ENCODE measurements around the gene MAML3. TPM values are rescaled to one million over a fixed set of nuclear protein-coding genes. Genes with fewer than 3 reads are reported as not detected.

Gene MAML3
- total RNA-seq, 1 donor from 2014 or later: 9.5 TPM

- DNase-seq (ENCODE audit: low read depth, low spot score): no peak
Measured at GRCh38 chr4:139933104-139933503, 220.9 kb downstream of the MAML3 start.

- DNase-seq (ENCODE audit: low read depth, low spot score): no peak
Measured at GRCh38 chr4:139924782-139925181, 229.2 kb downstream of the MAML3 start.

GRCh38 chr4:139922406-139923024, 231.5 kb downstream of the MAML3 start:
- DNase-seq (ENCODE audit: low read depth, low spot score): peak; percentile 35

- no peak for DNase-seq (ENCODE audit: low read depth, low spot score)
Measured at GRCh38 chr4:139921429-139922184, 232.4 kb downstream of the MAML3 start.

- DNase-seq (ENCODE audit: low read depth, low spot score): no peak
Measured at GRCh38 chr4:139920486-139921002, 233.4 kb downstream of the MAML3 start.

- peak; percentile 84 for DNase-seq (ENCODE audit: low read depth, low spot score)
Measured at GRCh38 chr4:139919521-139919920, 234.5 kb downstream of the MAML3 start.

GRCh38 chr4:139919004-139919403, 235.0 kb downstream of the MAML3 start:
- no peak for DNase-seq (ENCODE audit: low read depth, low spot score)

GRCh38 chr4:139918591-139918990, 235.4 kb downstream of the MAML3 start:
- no peak for DNase-seq (ENCODE audit: low read depth, low spot score)

GRCh38 chr4:139917896-139918295, 236.1 kb downstream of the MAML3 start:
- DNase-seq (ENCODE audit: low read depth, low spot score): no peak

GRCh38 chr4:139916041-139916440, 237.9 kb downstream of the MAML3 start:
- no peak for DNase-seq (ENCODE audit: low read depth, low spot score)

DNA sequence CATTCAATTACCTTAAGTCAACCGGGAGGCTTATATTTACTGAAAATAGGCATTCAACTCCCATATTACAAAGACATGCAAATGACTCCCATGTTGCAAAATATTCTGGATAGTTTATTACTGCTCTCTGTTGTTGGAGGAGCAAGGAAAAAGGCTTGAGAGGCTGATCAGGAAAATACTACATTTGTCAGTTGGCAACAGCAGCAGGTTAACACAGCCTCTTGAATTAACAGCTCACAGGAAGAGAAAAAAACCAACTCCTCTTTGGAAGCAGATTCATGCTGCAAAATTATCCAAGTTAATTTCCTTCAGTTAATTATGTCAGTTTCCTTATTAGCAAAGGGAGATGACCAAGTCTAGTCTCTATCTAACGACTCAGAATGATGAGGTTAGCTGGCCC, 238.9 kb downstream of the MAML3 start:
- DNase-seq (ENCODE audit: low read depth, low spot score): no peak

DNA sequence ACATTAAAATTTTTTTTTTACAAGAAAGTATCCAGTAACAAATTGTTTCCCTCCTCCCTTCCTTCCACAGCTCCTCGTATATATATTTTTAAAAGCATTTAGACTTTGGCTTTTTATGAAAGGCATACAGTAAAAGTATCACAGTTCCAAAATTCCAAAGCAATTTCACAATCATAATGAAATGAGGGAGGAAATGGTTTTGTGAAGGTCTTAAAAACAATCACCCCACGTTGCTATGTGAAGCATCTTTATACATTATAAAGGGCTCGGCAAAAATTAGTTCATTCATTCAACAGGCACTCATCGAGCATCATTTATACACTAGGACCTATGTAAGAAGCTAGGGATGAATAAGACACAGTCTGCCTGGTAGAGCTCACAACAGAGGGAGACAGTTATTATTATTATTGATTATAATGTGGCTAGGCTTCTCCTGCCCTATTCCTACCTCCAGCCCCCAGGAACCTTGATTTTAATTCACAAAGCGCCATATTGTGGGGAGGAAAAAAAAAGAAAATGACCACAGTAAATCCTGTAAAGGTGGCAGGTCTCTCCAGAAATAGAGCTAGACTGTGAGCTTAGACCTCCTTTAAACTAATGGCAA, 239.9 kb downstream of the MAML3 start:
- no peak for DNase-seq (ENCODE audit: low read depth, low spot score)

DNA sequence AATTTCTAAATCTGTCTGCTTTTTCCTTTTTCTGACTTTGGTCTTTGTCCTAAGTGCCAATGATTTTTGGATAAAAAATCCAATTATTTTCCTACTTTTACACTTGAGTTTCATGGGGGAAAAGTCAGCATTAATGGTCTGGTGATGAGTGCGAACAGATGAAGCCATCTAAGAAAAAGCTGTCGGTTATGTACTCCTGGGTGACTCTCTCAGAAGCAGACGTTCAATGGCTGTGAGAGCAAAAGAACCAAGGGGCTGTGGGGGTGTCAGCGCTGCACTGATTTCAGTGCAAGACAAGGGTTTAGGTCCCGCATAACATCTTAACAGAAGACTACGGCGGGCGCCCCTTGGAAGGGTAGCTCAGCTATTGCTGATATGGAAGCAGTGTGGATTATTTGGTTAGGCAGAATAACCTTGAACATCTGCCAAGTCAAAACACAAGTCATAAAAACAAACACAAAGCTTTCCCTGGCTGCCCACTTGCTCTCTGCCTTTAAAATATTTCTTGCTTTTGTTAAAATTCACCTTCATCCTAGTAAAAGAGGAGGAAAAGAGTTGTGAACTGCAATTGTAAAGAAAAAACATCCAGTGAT, 240.5 kb downstream of the MAML3 start:
- no peak for DNase-seq (ENCODE audit: low read depth, low spot score)

DNA sequence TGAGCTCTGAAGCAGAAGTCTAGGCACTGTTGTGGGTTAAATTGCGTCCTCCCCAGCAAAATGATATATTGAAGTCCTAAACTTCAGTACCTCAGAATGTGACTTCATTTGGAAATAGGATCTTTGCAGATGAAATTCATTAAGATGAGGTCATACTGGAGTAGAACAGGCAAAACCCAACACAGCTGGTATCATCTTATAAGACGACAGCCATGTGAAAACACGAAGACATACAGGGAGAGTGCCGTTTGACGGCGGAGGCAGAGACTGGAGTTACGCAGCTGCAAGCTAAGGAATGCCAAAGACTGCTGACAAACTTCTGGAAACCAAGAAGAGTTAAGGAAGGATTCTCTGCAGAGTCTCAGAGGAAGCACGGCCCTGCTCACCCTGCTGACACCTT, 241.5 kb downstream of the MAML3 start:
- DNase-seq (ENCODE audit: low read depth, low spot score): no peak

DNA sequence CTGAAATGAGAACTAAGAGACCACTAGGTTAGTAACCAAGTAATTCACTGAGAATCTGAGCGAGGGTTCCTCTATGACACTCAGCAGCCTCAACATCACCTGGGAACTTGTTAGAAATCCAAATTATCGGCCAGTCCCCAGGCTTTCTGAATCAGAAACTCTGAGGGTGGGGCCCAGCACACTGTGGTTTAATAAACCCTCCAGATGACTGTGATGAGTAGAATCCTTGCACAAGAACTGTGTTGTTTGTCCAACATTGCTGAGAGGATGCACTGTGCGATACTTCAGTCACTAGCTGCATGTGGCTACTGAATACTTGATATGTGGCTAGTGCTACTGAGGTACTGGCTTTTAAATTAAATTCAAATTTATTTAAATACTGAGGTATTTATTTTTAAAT, 243.9 kb downstream of the MAML3 start:
- no peak for DNase-seq (ENCODE audit: low read depth, low spot score)

DNA sequence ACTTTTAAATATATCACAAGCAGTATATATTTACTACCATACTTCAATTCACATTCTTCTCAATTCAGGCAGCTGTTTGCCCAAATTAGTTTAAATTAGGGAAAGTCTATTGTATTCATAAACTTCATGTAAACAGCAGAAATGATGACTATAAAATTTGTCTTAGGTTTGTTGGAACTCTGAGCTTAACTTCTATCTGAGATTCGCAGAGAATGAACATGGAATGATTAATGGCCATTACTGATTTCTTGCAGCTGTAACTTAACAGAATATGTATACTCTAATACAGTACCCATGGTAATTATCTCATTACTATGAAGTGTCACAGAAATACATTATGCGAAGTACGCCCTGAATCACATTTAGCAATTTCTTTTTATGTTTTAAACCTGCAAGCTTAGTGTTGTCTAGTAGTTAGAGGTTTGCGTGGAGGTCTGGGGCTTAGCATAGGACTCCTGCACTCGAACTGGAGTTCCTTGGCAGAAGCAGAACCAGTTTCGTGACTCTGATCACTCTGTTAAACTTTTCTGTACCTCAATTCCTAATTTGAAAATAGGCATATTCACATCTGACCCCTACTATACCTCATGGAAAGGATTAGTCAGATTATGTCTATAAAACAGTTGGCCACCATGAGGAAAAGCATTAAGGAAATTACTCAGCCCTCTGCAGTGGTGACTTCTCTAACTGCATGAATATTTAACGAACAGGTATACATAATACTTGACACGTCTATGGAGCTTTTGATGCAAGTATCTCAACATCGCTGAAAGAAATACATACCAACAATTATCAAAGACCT, 245.1 kb downstream of the MAML3 start:
- DNase-seq (ENCODE audit: low read depth, low spot score): no peak

DNA sequence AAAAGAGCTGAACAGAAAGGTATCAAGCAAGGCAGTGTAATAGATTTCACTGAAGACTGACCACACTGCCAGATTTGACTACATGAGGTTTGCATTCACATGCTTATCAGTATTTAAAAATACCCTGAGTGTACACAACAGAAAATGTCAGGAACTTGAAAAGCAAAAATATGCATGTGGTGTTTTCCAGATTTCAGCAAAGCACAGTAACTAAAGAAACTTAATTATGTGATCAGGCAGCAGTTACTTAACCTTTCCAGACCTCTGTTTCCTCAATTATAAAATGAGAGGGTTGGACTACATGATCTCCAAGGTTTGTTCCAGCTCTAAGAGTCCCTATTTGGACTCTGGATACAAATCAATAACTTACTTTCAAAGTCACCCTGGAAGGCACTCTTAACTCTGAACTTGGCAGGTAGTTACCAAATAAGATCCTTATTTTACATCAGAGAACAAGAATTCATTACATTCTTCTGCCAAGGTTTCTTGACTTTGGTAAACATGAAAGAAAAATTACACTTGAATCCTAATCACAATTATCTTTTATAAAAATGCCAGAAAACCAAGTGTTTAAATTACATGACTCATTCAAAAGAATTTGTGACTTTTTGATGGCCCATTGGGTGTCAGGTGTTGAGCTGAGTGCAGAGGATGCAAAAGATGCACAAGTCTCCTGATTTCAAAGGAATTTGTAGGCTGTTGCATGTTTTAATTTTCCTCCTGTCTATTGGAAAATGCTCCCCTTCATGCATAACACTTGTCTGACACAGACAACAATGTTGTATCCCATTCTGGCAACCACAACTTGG, 246.8 kb downstream of the MAML3 start:
- no peak for DNase-seq (ENCODE audit: low read depth, low spot score)

DNA sequence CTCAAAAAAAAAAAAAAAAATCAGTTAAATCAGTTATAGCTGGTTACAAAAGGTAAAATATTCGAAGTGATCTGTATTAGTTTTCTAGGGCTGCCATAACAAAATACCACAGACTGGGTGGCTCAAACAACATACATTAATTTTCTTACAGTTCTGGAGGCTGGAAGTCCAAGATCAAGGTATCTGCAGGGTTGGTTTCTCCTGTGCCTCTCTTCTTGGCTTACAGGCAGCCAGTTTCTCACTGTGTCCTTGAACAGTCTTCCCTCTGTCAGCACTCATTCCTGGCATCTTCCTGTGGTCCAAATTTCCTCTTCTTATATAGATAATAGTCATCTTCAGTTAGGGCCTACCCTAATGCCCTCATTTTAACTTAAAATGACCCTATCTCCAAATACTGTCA, 248.5 kb downstream of the MAML3 start:
- no peak for DNase-seq (ENCODE audit: low read depth, low spot score)

DNA sequence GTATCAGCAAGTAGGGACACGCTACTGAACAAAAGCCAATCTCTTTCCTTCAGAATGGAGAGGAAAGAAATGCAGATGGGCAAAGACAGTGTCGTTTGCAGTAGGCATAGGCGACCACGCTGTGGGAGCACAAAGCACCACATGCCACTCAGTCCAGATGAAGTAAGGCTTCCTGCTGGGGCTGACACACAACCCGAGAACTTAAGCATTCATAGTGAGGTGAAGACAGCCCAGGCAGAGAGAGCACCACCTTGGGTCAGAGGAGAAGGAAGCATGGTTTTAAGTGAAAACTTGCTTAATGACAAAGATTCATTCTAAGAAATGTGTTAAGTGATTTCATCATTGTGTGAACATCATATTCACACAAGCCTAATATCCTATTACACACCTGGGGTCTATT, 249.6 kb downstream of the MAML3 start:
- no peak for DNase-seq (ENCODE audit: low read depth, low spot score)

- no peak for DNase-seq (ENCODE audit: low read depth, low spot score)
Measured at GRCh38 chr4:139903845-139904244, 250.1 kb downstream of the MAML3 start.

All from pulmonary artery endothelial cell (primary cell).